WI38 (cell line): ENCODE data around the gene APBB1IP.
"Not testable (repeated sequence)": the region's sequence is repeated elsewhere in the genome, so short reads cannot be mapped to it uniquely, and the experiment has no call there.

Experiments used
- H3K4me3 ChIP-seq: 2 replicates; pipeline ENCODE4 v1.5.1; 2011; ENCODE audit warnings: low read depth, mild to moderate bottlenecking, control low read depth, low read length
- CTCF ChIP-seq: IDR thresholded peaks from 2 replicates; pipeline ENCODE4 v1.5.1; 2012; ENCODE audit warnings: low read depth, mild to moderate bottlenecking, control low read depth, low read length

Gene APBB1IP

GRCh38 chr10:26437637-26438461, at the start of gene APBB1IP:
TSS of gene APBB1IP (plus strand) at chr10:26438341. CDS start at chr10:26492327, 53,986 bp downstream.
- no peak for TF ChIP-seq CTCF

GRCh38 chr10:26389533-26389932, 48.6 kb upstream of the APBB1IP start:
- no peak for TF ChIP-seq CTCF
- H3K4me3 ChIP-seq: no peak overlapping the region

More at GRCh38 chr10:26437637-26438461, at the start of gene APBB1IP:
- H3K4me3 ChIP-seq: no peak within 1 kb of the TSS

- H3K4me3 ChIP-seq: no peak overlapping the region
- no peak for TF ChIP-seq CTCF
These were observed 46.1 kb upstream of the APBB1IP start for GRCh38 chr10:26391701-26392695.

DNA sequence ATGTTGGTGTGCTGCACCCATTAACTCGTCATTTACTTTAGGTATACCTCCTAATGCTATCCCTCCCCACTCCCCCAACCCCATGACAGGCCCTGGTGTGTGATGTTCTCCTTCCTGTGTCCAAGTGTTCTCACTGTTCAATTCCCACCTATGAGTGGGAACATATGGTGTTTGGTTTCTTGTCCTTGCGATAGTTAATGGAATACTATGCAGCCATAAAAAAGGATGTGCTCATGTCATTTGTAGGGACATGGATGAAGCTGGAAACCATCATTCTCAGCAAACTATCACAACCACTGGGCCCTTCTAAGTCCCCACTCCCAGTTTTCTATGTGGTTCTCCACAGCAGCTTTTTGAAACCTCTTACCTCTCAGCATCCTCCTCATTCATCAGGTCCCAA, 39.8 kb upstream of the APBB1IP start:
- H3K4me3 ChIP-seq: not testable (repeated sequence)

GRCh38 chr10:26407406-26407969, 30.7 kb upstream of the APBB1IP start:
- no peak overlapping the region for H3K4me3 ChIP-seq
- no peak for TF ChIP-seq CTCF

DNA sequence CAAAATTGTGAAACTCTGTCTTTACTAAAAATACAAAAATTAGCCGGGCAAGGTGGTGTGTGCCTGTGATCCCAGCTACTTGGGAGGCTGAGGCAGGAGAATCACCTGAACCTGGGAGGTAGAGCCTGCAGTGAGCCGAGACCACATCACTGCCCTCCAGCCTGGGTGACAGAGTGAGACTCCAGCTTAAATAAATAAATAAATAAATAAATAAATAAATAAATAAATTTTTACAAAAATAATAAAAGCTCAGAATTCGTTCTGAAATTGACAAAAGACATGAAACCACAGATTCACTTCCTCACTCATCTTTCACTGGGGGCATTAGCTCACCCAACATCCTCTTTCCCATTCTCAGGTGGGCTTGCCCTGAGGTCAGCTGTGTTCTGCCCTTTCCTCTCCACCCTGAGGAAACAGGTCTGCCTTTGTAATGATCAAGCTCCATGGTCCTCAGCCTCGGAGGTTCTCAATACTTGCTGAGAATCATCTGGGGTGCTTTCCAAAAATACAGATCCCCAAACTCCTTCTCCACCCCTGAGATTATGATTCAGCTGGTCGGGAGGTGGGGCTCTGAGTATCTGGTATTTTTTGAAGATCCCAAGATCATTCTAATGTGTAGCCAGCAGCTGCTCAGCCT, 29.2 kb upstream of the APBB1IP start:
- H3K4me3 ChIP-seq: no peak overlapping the region
- TF ChIP-seq CTCF: no peak

- no peak for TF ChIP-seq CTCF
- no peak overlapping the region for H3K4me3 ChIP-seq
These were observed 27.8 kb upstream of the APBB1IP start for GRCh38 chr10:26410356-26410755.
